ENCODE measurements around the gene PKP3.
"Not testable (repeated sequence)": the region's sequence is repeated elsewhere in the genome, so short reads cannot be mapped to it uniquely, and the experiment has no call there.

The PKP3 gene

GRCh38 chr11:420054-420910, 26.3 kb downstream of the PKP3 start:
- TF ChIP-seq POLR2AphosphoS5 (IDR thresholded peaks at IDR 0.05; ENCODE audit: borderline replicate concordance, low read depth, low read length) = no peak
- TF ChIP-seq EZH2 (IDR thresholded peaks at IDR 0.05) = no peak
- TF ChIP-seq FOXP2 (optimal IDR thresholded peaks at IDR 0.05; ENCODE audit: control extremely low read depth, extremely low read length, insufficient read depth) = no peak
- no peak for DNase-seq (ENCODE audit: low read depth, low spot score)
- no peaks in the 10 kb centered on the region for H3K36me3 ChIP-seq (ENCODE audit: insufficient read depth, low read length)
- no peaks in the 10 kb centered on the region for H3K9me3 ChIP-seq (ENCODE audit: low read depth, low read length)
- no peak overlapping the region for H3K4me3 ChIP-seq
- no peak overlapping the region for H3K9ac ChIP-seq (ENCODE audit: insufficient read length)
- no peak overlapping the region for H3K27ac ChIP-seq

DNA sequence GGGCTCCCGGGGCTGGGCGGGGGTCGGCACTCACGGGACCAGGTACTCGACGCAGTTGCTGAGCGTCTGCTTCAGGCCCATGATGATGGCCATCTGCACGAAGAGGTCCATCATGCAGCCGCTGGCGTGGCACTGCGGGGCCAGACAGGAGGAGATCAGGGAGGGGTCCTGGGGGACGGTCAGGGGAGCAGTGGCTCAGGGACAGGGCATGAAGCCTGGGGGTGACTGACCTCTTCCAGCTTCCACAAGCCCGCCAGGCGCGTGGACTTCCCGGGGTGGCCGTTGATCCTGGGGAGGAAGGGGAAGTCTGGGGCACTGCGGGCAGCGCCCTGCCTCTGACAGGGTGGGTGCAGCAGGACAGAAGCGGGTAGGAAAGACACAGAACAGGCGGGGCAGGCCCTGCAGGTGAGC, 26.9 kb downstream of the PKP3 start:
- no peak for TF ChIP-seq EZH2 (IDR thresholded peaks at IDR 0.05)
- TF ChIP-seq POLR2AphosphoS5 (IDR thresholded peaks at IDR 0.05; ENCODE audit: borderline replicate concordance, low read depth, low read length) = no peak
- no peak for TF ChIP-seq FOXP2 (optimal IDR thresholded peaks at IDR 0.05; ENCODE audit: control extremely low read depth, extremely low read length, insufficient read depth)

GRCh38 chr11:422249-422656, 28.2 kb downstream of the PKP3 start:
- no peak overlapping the region for H3K9ac ChIP-seq (ENCODE audit: insufficient read length)
- no peak for DNase-seq (ENCODE audit: low read depth, low spot score)
- H3K4me3 ChIP-seq = no peak overlapping the region
- TF ChIP-seq EZH2 (IDR thresholded peaks at IDR 0.05) (no peak), FOXP2 (optimal IDR thresholded peaks at IDR 0.05; ENCODE audit: control extremely low read depth, extremely low read length, insufficient read depth) (no peak)
- H3K27ac ChIP-seq = no peak overlapping the region
- H3K36me3 ChIP-seq (ENCODE audit: insufficient read depth, low read length) = no peaks in the 10 kb centered on the region
- H3K9me3 ChIP-seq (ENCODE audit: low read depth, low read length) = no peaks in the 10 kb centered on the region

More for the DNA sequence above, 26.9 kb downstream of the PKP3 start:
- H3K36me3 ChIP-seq (ENCODE audit: insufficient read depth, low read length) = no peaks in the 10 kb centered on the region
- H3K9ac ChIP-seq (ENCODE audit: insufficient read length) = no peak overlapping the region
- no peaks in the 10 kb centered on the region for H3K9me3 ChIP-seq (ENCODE audit: low read depth, low read length)
- H3K4me3 ChIP-seq = no peak overlapping the region
- H3K27ac ChIP-seq = no peak overlapping the region
- no peak for DNase-seq (ENCODE audit: low read depth, low spot score)

DNA sequence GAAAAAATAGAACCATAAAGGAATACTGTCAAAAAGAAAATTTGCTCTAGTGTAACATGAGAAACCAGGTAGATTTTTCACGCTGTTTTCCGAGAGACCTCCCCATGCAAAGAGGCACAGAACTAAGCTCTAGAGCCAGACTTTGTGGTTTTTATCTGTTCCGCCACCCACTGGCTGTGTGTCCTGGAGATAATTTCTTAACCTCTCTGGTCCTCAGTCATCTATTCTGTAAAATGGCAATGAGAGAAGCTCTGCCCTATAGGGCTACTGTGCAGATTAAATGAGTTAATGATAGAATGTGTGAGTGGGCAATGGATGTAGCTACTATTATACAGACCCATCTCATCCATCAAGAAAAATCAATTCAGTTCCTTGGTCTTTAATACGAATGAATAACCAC, 30.2 kb downstream of the PKP3 start:
- Histone ChIP-seq H3K27ac (no peak overlapping the region), H3K36me3 (ENCODE audit: insufficient read depth, low read length) (no peaks in the 10 kb centered on the region), H3K9me3 (ENCODE audit: low read depth, low read length) (no peaks in the 10 kb centered on the region), H3K9ac (ENCODE audit: insufficient read length) (no peak overlapping the region), H3K4me3 (no peak overlapping the region)
- no peak for DNase-seq (ENCODE audit: low read depth, low spot score)
- TF ChIP-seq FOXP2 (optimal IDR thresholded peaks at IDR 0.05; ENCODE audit: control extremely low read depth, extremely low read length, insufficient read depth) (no peak), POLR2AphosphoS5 (IDR thresholded peaks at IDR 0.05; ENCODE audit: borderline replicate concordance, low read depth, low read length) (no peak), EZH2 (IDR thresholded peaks at IDR 0.05) (no peak)

GRCh38 chr11:424766-425165, 30.8 kb downstream of the PKP3 start:
- H3K9me3 ChIP-seq (ENCODE audit: low read depth, low read length); H3K9ac ChIP-seq (ENCODE audit: insufficient read length); H3K36me3 ChIP-seq (ENCODE audit: insufficient read depth, low read length); DNase-seq (ENCODE audit: low read depth, low spot score); H3K4me3 ChIP-seq; H3K27ac ChIP-seq: not testable (repeated sequence)

- no peak overlapping the region for H3K4me3 ChIP-seq
- H3K9ac ChIP-seq (ENCODE audit: insufficient read length) = no peak overlapping the region
Observed at GRCh38 chr11:425301-425700, 31.3 kb downstream of the PKP3 start.

DNA sequence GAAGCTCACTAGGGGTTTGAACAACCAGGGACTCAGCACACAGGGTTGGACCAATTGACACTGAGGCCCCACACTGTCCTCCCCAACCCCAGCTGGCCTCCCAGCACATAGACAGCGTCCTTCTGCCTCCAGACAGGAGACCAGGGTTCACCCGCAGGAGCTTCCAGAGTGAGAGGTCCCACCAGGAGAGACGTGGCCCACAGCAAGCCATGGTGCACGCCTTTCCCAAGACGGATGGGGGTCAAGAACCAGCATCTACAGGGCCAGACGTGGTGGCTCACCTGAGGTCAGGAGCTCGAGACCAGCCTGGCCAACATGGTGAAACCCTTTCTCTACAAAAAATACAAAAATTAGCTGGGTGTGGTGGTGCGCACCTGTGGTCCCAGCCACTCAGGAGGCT, 32.8 kb downstream of the PKP3 start:
- TF ChIP-seq EZH2 (IDR thresholded peaks at IDR 0.05) (no peak), FOXP2 (optimal IDR thresholded peaks at IDR 0.05; ENCODE audit: control extremely low read depth, extremely low read length, insufficient read depth) (no peak)
- H3K36me3 ChIP-seq (ENCODE audit: insufficient read depth, low read length) = no peaks in the 10 kb centered on the region
- DNase-seq (ENCODE audit: low read depth, low spot score) = no peak
- no peak overlapping the region for H3K27ac ChIP-seq
- no peaks in the 10 kb centered on the region for H3K9me3 ChIP-seq (ENCODE audit: low read depth, low read length)
- no peak overlapping the region for H3K9ac ChIP-seq (ENCODE audit: insufficient read length)
- H3K4me3 ChIP-seq = no peak overlapping the region

More at GRCh38 chr11:425301-425700, 31.3 kb downstream of the PKP3 start:
- Histone ChIP-seq H3K27ac (no peak overlapping the region), H3K9me3 (ENCODE audit: low read depth, low read length) (no peaks in the 10 kb centered on the region), H3K36me3 (ENCODE audit: insufficient read depth, low read length) (no peaks in the 10 kb centered on the region)
- no peak for TF ChIP-seq EZH2 (IDR thresholded peaks at IDR 0.05)
- no peak for TF ChIP-seq POLR2AphosphoS5 (IDR thresholded peaks at IDR 0.05; ENCODE audit: borderline replicate concordance, low read depth, low read length)
- TF ChIP-seq FOXP2 (optimal IDR thresholded peaks at IDR 0.05; ENCODE audit: control extremely low read depth, extremely low read length, insufficient read depth) = no peak
- no peak for DNase-seq (ENCODE audit: low read depth, low spot score)

- TF ChIP-seq POLR2AphosphoS5 (IDR thresholded peaks at IDR 0.05; ENCODE audit: borderline replicate concordance, low read depth, low read length) (no peak), FOXP2 (optimal IDR thresholded peaks at IDR 0.05; ENCODE audit: control extremely low read depth, extremely low read length, insufficient read depth) (no peak), EZH2 (IDR thresholded peaks at IDR 0.05) (no peak)
- Histone ChIP-seq H3K27ac (no peak overlapping the region), H3K9ac (ENCODE audit: insufficient read length) (no peak overlapping the region), H3K9me3 (ENCODE audit: low read depth, low read length) (no peaks in the 10 kb centered on the region), H3K36me3 (ENCODE audit: insufficient read depth, low read length) (no peaks in the 10 kb centered on the region), H3K4me3 (no peak overlapping the region)
- DNase-seq (ENCODE audit: low read depth, low spot score) = no peak
Observed at GRCh38 chr11:428295-428694, 34.3 kb downstream of the PKP3 start.

- H3K9me3 ChIP-seq (ENCODE audit: low read depth, low read length) = no peaks in the 10 kb centered on the region
- no peaks in the 10 kb centered on the region for H3K36me3 ChIP-seq (ENCODE audit: insufficient read depth, low read length)
- no peak for DNase-seq (ENCODE audit: low read depth, low spot score)
- no peak overlapping the region for H3K4me3 ChIP-seq
- H3K9ac ChIP-seq (ENCODE audit: insufficient read length) = no peak overlapping the region
- no peak for TF ChIP-seq EZH2 (IDR thresholded peaks at IDR 0.05)
- TF ChIP-seq POLR2AphosphoS5 (IDR thresholded peaks at IDR 0.05; ENCODE audit: borderline replicate concordance, low read depth, low read length) = no peak
- no peak for TF ChIP-seq FOXP2 (optimal IDR thresholded peaks at IDR 0.05; ENCODE audit: control extremely low read depth, extremely low read length, insufficient read depth)
- no peak overlapping the region for H3K27ac ChIP-seq
Observed at GRCh38 chr11:429391-429790, 35.4 kb downstream of the PKP3 start.
